ACHN (cell line): Measurements from ENCODE around the gene HMG20A.

ENCODE experiments used
- DNase-seq: peaks from one replicate; pipeline ENCODE4 v3.0.0-alpha.2; 2015
- in situ Hi-C: cut with HindIII; loops from 2 replicates; pipeline ENCODE4 v1.10.0; 2017; ENCODE audit warnings: low sequenced_read_pairs, low pct_ligation_motif_present, low pct_unique_long_range_greater_than_20kb

The HMG20A gene

GRCh38 chr15:77526595-77527163 is 106.0 kb downstream of the HMG20A start:
- DNase-seq = no peak
- in situ Hi-C loops = loop anchor here (25.0 kb wide), 1 partner anchor 414 kb away; no protein-coding TSS in a partner anchor

DNA sequence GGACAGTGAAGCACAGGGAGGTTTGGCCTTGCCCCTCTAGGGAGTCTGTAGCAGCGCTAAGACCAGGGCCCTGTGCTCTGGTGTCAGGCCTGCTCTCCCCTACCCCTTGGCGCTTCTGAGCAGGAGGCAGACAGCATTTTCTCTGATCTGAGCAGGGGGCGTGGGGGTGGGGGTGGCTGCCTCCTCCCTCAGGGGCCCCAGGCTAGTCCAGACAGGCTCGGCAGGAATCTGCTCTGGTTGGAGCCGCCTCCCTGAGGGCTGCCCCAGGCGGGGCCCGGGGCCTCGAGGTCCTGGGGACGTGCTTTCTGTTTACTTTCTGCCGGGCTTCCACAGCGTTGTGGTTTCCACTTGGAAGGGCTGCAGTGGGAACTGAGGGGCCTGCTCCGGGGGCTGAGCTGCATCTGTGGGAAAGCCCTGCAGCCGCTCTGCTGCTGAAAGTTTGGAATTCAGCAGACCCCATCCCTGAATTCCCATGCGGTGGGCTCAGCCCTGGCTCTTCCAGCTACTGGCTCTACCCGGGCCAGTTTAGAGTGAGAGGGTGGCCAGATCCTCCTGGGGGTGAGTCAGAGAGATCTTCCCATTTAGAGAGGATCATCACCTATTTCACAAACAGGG is 106.6 kb downstream of the HMG20A start:
- DNase-seq = no peak
- in situ Hi-C loops = loop anchor here (25.0 kb wide), 1 partner anchor 415 kb away; no protein-coding TSS in a partner anchor

GRCh38 chr15:77527831-77528231 is 107.1 kb downstream of the HMG20A start:
- DNase-seq = no peak
- in situ Hi-C loops = loop anchor here (25.0 kb wide), 1 partner anchor 416 kb away; no protein-coding TSS in a partner anchor

DNA sequence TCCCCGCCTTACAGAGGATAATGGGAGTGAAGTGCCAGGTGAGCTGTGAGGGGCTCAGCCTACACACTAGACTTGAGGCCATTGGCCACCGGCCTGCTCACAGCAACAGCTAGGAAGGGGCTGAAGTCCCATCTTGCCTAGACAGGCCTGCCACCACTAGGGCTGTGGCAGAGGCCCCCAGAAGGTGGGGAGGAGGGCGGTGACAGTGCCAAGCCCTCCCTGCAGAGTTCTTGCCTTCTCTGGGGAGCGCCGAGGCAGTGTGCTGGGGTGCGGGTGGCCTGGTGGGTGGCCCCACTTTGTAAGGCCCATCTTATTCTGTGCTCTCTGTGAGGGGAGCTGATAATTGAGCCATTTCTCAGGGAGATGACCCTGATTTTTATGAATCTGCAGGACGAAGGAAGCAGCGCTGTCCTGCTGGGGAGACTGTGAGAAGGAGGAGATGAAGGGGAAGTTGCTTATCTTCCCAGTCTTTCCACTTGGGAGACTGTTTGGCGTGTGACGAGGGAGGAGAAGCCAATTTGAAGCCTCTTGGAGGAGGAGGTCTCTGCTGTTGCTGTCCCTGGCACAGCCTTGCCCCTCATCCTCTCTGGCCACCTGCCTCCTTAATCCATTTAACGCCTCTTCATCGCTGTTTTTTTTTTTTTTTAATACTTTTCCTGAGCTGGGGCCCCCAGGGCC is 107.7 kb downstream of the HMG20A start:
- no peak for DNase-seq
- in situ Hi-C loops = loop anchor here (25.0 kb wide), 1 partner anchor 416 kb away; no protein-coding TSS in a partner anchor

DNA sequence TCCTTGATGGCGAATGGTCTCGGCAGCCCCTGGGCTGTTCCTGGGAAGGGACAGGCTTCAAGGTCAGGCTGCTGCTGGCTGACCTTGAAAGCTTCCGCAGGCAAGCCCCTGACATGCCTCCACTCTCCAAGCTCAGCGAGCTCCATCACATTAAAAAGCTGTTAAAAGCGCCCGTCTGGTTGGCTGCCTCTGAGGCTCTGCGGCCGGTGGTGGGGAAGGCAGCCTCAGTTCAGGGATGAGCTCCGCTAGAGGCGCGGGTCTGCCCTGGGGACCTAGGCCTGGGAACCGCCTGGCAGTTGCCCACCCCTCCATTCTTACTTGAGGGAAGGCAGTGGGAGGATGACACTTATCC is 108.3 kb downstream of the HMG20A start:
- in situ Hi-C loops = loop anchor here (25.0 kb wide), 1 partner anchor 417 kb away; no protein-coding TSS in a partner anchor
- no peak for DNase-seq

DNA sequence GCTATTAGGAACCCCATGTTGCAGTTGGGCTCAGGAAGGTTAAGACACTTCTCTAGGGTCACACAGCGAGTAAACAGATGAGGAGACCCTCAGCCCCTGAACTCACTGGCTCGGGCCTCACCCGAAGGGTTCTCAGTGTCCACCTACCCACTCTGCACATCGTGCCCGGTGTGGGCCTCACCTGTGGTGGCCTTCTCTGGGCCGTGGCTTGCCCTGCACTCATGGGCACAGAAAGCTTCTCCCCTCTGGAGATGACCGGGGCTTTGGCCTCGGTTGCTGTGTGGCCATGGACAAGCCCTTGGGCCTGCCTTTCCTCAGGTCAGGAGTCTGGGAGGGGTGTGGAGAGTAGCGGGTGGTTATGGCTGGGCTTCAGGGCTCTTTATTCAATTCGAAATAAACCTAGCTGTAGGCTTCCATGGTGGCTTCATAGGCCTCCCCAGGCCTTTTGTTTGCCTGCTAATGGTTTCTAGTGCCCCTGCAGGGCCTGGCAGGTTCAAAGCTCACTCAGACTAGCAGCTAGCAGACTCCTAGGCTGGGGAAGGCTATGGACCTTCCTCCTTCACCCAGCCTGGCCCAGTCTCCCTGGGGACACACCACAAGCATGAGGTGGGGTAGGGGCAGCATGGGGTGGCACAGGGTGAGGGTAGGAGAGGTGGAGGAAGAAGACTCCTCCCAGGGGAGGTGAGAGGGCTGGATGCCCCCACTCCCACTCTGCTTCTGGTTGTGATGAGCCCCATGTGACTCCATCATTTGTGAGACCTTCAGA is 108.9 kb downstream of the HMG20A start:
- no peak for DNase-seq
- in situ Hi-C loops = loop anchor here (25.0 kb wide), 1 partner anchor 417 kb away; no protein-coding TSS in a partner anchor

- DNase-seq = no peak
- in situ Hi-C loops = loop anchor here (25.0 kb wide), 1 partner anchor 418 kb away; no protein-coding TSS in a partner anchor
Measured at GRCh38 chr15:77530576-77530975, 109.9 kb downstream of the HMG20A start.

DNA sequence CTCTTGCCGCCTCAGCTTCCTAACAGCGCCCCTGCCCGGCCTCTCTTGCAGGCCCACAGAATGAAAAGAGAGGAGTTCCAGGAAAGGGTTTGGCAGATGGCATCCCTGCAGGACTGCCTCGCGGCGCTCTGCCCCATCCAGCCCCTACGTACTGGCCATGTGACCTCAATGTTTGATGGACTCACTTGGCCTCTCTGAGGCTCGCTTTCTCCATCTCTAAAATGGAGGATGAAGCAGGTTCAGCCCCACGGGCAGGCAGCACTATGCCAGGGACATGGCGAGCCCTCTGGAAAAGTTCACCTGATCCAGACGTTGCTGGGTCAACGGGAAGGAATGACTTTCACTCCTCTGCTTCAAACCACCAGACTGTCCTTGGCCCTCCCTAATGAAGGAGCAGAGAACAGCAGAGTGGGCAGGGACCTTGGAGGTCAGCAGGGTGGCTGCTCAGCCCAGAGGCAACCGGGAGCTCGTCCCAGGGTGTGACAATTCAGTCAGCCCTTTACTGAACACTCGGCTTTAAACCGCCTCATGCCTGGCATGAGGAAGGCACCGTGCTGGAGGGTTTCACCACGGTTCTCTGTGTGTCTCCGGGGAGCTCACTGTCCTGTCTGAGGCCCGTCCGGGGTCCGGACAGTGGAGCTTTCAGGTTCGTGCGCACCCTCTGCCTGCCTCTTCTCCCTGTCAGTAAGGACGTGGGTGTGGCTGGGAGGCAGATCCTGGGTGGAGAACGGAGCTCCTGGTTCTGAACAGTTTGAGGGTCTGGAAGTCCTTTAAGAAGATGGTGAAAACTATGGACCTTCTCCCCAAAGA is 110.7 kb downstream of the HMG20A start:
- in situ Hi-C loops = loop anchor here (25.0 kb wide), 1 partner anchor 419 kb away; no protein-coding TSS in a partner anchor
- DNase-seq = no peak

- in situ Hi-C loops = loop anchor here (25.0 kb wide), 1 partner anchor 420 kb away; no protein-coding TSS in a partner anchor
Measured at GRCh38 chr15:77532067-77532710, 111.5 kb downstream of the HMG20A start.

GRCh38 chr15:77532846-77533245 is 112.2 kb downstream of the HMG20A start:
- in situ Hi-C loops = loop anchor here (25.0 kb wide), 1 partner anchor 421 kb away; no protein-coding TSS in a partner anchor
- DNase-seq = no peak

More at GRCh38 chr15:77532067-77532710, 111.5 kb downstream of the HMG20A start:
- no peak for DNase-seq

GRCh38 chr15:77533578-77534430 is 113.1 kb downstream of the HMG20A start:
- DNase-seq = no peak
- in situ Hi-C loops = loop anchor here (25.0 kb wide), 1 partner anchor 422 kb away; no protein-coding TSS in a partner anchor
